Measurements from ENCODE around the gene PTPN1. TPM values are rescaled to one million over a fixed set of nuclear protein-coding genes. Genes with fewer than 3 reads are reported as not detected.

PTPN1 gene
- total RNA-seq, 1 donor from 2014 or later = 26.0 TPM

DNA sequence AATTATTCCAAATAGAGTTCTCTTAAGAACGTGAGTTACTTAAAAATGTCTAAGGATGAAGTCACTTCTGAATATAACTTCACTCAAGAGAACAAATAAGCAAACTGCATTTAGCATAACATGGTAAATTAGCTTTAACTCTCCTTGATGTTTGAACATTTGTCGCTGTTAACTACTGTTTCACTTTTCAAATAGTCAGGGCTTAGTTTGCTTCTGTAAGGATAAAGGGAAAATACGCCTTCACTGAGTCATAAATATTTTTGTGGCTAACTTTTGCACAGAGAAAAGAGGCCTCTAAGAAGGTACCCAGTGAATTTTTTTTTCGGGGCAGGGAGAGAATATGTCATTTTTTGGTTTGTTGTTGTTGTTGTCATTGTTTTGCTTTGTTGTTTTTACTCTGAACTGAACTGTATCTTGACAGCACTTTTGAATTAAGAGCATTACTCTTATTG, 8.1 kb downstream of the PTPN1 start:
- Mint-ChIP-seq H3K36me3 (ENCODE audit: insufficient read depth) (no peaks in the 10 kb centered on the region), H3K27ac (no peak overlapping the region), H3K4me3 (ENCODE audit: low read depth) (no peak overlapping the region), H3K4me1 (ENCODE audit: low read depth) (peaks cover 6% of the 10 kb centered on the region), H3K27me3 (no peaks in the 10 kb centered on the region), H3K9me3 (ENCODE audit: low read depth) (no peaks in the 10 kb centered on the region)
- no peak for DNase-seq (ENCODE audit: low spot score, unreplicated experiment)
- no peak for TF ChIP-seq CTCF (IDR thresholded peaks at IDR 0.05; ENCODE audit: unreplicated experiment)

GRCh38 chr20:50519036-50519762, 9.0 kb downstream of the PTPN1 start:
- no peak overlapping the region for H3K27ac Mint-ChIP-seq
- H3K4me3 Mint-ChIP-seq (ENCODE audit: low read depth) = no peak overlapping the region
- H3K36me3 Mint-ChIP-seq (ENCODE audit: insufficient read depth) = no peaks in the 10 kb centered on the region
- no peak for DNase-seq (ENCODE audit: low spot score, unreplicated experiment)
- no peaks in the 10 kb centered on the region for H3K9me3 Mint-ChIP-seq (ENCODE audit: low read depth)
- no peak for TF ChIP-seq CTCF (IDR thresholded peaks at IDR 0.05; ENCODE audit: unreplicated experiment)
- H3K4me1 Mint-ChIP-seq (ENCODE audit: low read depth) = peaks cover 3% of the 10 kb centered on the region
- H3K27me3 Mint-ChIP-seq = no peaks in the 10 kb centered on the region

GRCh38 chr20:50520222-50520880, 10.2 kb downstream of the PTPN1 start:
- no peaks in the 10 kb centered on the region for H3K27me3 Mint-ChIP-seq
- no peak for TF ChIP-seq CTCF (IDR thresholded peaks at IDR 0.05; ENCODE audit: unreplicated experiment)
- H3K27ac Mint-ChIP-seq = no peak overlapping the region
- no peaks in the 10 kb centered on the region for H3K9me3 Mint-ChIP-seq (ENCODE audit: low read depth)
- H3K36me3 Mint-ChIP-seq (ENCODE audit: insufficient read depth) = no peaks in the 10 kb centered on the region
- no peak overlapping the region for H3K4me3 Mint-ChIP-seq (ENCODE audit: low read depth)
- no peak for DNase-seq (ENCODE audit: low spot score, unreplicated experiment)
- H3K4me1 Mint-ChIP-seq (ENCODE audit: low read depth) = peaks cover 3% of the 10 kb centered on the region

DNA sequence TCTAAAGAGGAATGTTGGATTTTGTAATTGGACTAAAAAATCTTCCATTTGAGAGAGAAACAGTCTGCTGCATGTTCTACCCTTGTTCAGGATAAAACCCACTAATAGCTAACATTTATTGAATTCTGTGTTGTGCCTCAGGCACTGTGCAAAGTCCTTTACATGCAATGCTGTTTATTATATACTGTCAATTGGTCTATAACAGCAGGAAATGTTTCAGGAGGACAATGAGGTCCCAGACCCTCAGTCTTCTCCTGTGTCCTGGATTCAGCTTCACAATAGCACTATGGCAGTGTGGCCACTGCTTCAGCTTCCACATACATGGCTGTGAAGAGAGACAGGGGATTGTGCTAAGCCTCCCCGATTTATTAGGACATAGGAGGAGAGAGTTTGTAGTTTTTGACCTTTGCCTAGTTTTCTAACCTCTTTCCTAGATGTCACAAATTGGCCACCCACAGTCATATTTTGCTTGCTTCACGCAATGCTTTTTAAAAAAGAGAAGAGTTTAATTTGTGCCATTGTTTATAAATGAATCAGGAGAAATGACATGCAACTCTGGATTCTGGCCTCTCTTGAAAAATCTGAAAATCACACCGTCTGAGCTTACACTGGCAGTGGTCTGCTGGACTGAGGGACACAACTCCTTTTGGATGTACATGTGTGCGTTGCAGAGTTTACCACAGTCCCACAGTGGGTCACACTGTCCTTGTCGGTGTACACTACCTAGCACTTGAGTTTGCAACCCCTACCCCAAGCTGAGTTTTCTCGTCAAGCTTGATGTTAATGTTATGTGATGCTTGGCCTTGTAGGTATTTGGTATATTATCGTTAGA, 11.3 kb downstream of the PTPN1 start:
- DNase-seq (ENCODE audit: low spot score, unreplicated experiment) = no peak
- no peak overlapping the region for H3K4me3 Mint-ChIP-seq (ENCODE audit: low read depth)
- peaks cover 3% of the 10 kb centered on the region for H3K4me1 Mint-ChIP-seq (ENCODE audit: low read depth)
- H3K9me3 Mint-ChIP-seq (ENCODE audit: low read depth) = no peaks in the 10 kb centered on the region
- H3K36me3 Mint-ChIP-seq (ENCODE audit: insufficient read depth) = no peaks in the 10 kb centered on the region
- no peak overlapping the region for H3K27ac Mint-ChIP-seq
- no peak for TF ChIP-seq CTCF (IDR thresholded peaks at IDR 0.05; ENCODE audit: unreplicated experiment)
- no peaks in the 10 kb centered on the region for H3K27me3 Mint-ChIP-seq

GRCh38 chr20:50522053-50522674, 12.0 kb downstream of the PTPN1 start:
- no peak overlapping the region for H3K4me3 Mint-ChIP-seq (ENCODE audit: low read depth)
- H3K4me1 Mint-ChIP-seq (ENCODE audit: low read depth) = peaks cover 3% of the 10 kb centered on the region
- no peaks in the 10 kb centered on the region for H3K36me3 Mint-ChIP-seq (ENCODE audit: insufficient read depth)
- DNase-seq (ENCODE audit: low spot score, unreplicated experiment) = no peak
- H3K9me3 Mint-ChIP-seq (ENCODE audit: low read depth) = no peaks in the 10 kb centered on the region
- H3K27ac Mint-ChIP-seq = no peak overlapping the region
- H3K27me3 Mint-ChIP-seq = no peaks in the 10 kb centered on the region
- no peak for TF ChIP-seq CTCF (IDR thresholded peaks at IDR 0.05; ENCODE audit: unreplicated experiment)
